Measurements from ENCODE around the gene LAD1. TPM values are rescaled to one million over a fixed set of nuclear protein-coding genes. Genes with fewer than 3 reads are reported as not detected.

LAD1 gene
- total and polyA plus RNA-seq, 2 of the 13 experiments (the other 11 are each of a cell fraction or from before 2014, with no cell fraction given) = 10.8 to 65.6 TPM

- Histone ChIP-seq H3K27ac (ENCODE audit: extremely low read length, insufficient read depth, low read length) (no peak overlapping the region), H3K9me3 (ENCODE audit: low read length) (no peaks in the 10 kb centered on the region), H2AFZ (ENCODE audit: low read length) (no peak overlapping the region), H3K4me1 (ENCODE audit: insufficient read depth, low read length) (no peaks in the 10 kb centered on the region), H3K9ac (ENCODE audit: insufficient read depth, low read depth, low read length) (no peak overlapping the region), H4K20me1 (ENCODE audit: insufficient read depth, low read length) (no peaks in the 10 kb centered on the region), H3K27me3 (ENCODE audit: control insufficient read depth in 1 of 2, insufficient read depth in 2 of 2, low read length in 2 of 2) (peaks cover 3 to 13% of the 10 kb centered on the region in 2 experiments; a peak in 2 of 5 replicates), H3K4me3 (replicated peaks in 1 of 3; ENCODE audit: insufficient read depth in 1 of 3, low read depth in 2 of 3, low read length in 3 of 3) (no peak overlapping the region), H3K36me3 (replicated peaks in 1 of 2; ENCODE audit: control insufficient read depth in 1 of 2, insufficient read depth in 2 of 2, low read length in 2 of 2) (no peaks in the 10 kb centered on the region), H3K79me2 (ENCODE audit: insufficient read depth, low read length) (no peaks in the 10 kb centered on the region), H3K4me2 (ENCODE audit: low read depth, low read length) (no peak overlapping the region)
- intact Hi-C loops (cut with micrococcal nuclease; ENCODE audit: unreplicated experiment) (no loop called here), in situ Hi-C loops (cut with HindIII; ENCODE audit: extremely low pct_ligation_motif_present, low pct_unique_long_range_greater_than_20kb) (loop anchor here (5.0 kb wide), 1 partner anchor 37 kb away; the partner anchor contains the start of gene TNNT2)
- 67% methylated on average over 11 of the region's 15 CpGs for WGBS (ENCODE audit: low lambda C conversion rate)
- POLR2A ChIA-PET = no interaction called here
- TF ChIP-seq CAMTA2 (CRISPR knock-in tag; IDR thresholded peaks at IDR 0.05; ENCODE audit: borderline replicate concordance) (no peak), BHLHE40 (IDR thresholded peaks at IDR 0.05; ENCODE audit: low read length) (no peak), ZSCAN12 (CRISPR knock-in tag; IDR thresholded peaks at IDR 0.05) (no peak), RNF2 (conservative IDR thresholded peaks at IDR 0.05; ENCODE audit: low read depth) (no peak), ARID3A (IDR thresholded peaks at IDR 0.05; ENCODE audit: low read depth, low read length) (no peak), DNMT1 (CRISPR knock-in tag; IDR thresholded peaks at IDR 0.05) (no peak), ZNF577 (CRISPR knock-in tag; IDR thresholded peaks at IDR 0.05; ENCODE audit: borderline replicate concordance, low read depth) (no peak)
- no peak for DNase-seq (ENCODE audit: low spot score)
- no peak for FAIRE-seq
- CTCF ChIA-PET (ENCODE audit: low intra/inter-chr PET ratio, low total read pairs) = no interaction called here
- ATAC-seq = no peak
- no TSS peak for BruUV-seq (replicated peaks)
Measured at GRCh38 chr1:201414051-201414738, 15.1 kb upstream of the LAD1 start.

Data from HepG2 (cell line).